Measurements from ENCODE around the gene EBF3.

Gene EBF3

GRCh38 chr10:129932182-129932581 lies 31.9 kb downstream of the EBF3 start:
- TF ChIP-seq, protein P1, sequence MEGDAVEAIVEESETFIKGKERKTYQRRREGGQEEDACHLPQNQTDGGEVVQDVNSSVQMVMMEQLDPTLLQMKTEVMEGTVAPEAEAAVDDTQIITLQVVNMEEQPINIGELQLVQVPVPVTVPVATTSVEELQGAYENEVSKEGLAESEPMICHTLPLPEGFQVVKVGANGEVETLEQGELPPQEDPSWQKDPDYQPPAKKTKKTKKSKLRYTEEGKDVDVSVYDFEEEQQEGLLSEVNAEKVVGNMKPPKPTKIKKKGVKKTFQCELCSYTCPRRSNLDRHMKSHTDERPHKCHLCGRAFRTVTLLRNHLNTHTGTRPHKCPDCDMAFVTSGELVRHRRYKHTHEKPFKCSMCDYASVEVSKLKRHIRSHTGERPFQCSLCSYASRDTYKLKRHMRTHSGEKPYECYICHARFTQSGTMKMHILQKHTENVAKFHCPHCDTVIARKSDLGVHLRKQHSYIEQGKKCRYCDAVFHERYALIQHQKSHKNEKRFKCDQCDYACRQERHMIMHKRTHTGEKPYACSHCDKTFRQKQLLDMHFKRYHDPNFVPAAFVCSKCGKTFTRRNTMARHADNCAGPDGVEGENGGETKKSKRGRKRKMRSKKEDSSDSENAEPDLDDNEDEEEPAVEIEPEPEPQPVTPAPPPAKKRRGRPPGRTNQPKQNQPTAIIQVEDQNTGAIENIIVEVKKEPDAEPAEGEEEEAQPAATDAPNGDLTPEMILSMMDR (IDR thresholded peaks at IDR 0.05; ENCODE audit: extremely low read depth, insufficient read depth, missing control alignments) = no peak
- in situ Hi-C loops (cut with MboI; ENCODE audit: low pct_unique_long_range_greater_than_20kb, low sequenced_read_pairs, unreplicated experiment) = no loop called here
- no peak for DNase-seq (ENCODE audit: low spot score)

DNA sequence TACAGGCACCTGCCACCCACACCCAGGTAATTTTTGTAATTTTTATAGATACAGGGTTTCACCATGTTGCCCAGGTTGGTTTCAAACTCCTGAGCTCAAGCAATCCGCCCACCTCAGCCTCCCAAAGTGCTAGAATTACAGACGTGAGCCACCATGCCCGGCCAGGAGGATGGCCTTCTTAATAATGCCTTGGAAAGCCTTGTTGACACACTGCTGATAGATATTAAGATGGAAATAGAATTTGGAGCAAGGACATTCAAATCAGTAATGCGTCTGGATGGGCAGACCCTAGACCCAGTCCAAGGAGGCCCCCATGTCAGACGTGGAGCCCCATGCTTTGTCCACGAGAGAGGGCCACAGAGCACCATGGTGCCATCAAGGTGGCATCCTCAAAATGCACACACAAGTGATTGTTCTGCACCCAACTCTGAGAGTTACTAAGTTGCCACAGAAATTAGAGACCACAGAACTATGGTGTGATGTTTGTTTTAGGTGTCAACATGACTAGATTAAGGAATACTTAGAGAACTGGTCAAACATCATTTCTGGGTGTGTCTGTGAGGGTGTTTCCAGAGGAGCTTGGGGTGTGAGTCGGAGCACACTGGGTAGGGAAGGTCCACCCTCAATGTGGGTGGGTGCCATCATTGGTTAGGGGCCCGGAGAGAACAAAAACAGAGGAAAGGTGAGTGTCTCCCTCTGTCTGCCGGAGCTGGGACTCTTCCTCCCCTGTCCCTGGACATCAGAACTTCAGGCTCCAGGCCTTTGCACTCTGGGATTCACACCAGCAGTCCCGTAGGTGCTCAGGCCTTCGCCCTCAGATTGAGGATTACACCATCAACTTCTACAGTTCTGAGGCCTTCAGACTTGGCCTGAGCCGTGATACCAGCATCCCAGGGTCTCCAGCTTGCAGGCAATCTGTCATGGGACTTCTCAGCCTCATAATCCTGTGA lies 34.5 kb downstream of the EBF3 start:
- DNase-seq (ENCODE audit: low spot score) = no peak
- in situ Hi-C loops (cut with MboI; ENCODE audit: low pct_unique_long_range_greater_than_20kb, low sequenced_read_pairs, unreplicated experiment) = no loop called here

DNA sequence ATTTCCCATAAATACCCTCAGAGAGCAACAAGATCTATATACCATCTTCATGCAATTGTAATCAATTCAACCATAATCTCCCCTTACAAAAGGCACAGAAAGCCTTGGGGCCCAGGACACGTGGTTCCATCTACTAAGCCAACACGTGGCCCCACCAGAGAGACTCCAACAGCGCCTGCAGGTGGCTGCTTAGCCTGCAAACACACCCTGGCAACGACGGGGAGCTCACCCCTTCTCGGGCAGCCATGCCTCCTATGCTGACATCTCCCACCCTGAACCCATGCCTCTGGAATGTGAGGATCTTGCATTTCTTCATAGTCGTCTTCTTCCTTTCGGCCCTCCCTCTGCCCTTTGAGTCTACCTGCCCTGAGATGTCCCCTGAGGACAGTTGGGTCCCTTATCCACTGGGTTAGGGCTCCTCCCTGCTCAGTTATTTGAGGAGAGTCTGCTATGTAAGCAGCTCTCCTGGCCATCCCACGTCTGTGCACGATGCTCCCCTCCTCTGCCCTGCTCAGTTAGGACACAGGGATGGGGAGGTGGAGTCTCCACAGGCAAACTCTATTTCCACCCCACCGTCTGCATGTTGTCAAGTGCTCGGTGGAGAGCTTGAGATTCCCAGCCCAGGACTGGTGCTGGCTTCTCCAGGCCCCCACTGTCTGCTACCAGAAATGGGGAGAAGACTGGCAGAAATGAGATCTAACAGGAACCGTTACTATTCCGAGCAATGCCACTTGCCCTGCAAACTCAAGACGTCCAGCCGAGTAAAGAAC lies 36.5 kb downstream of the EBF3 start:
- TF ChIP-seq, protein P1 (IDR thresholded peaks at IDR 0.05; ENCODE audit: extremely low read depth, insufficient read depth, missing control alignments) = no peak
- no peak for DNase-seq (ENCODE audit: low spot score)
- in situ Hi-C loops (cut with MboI; ENCODE audit: low pct_unique_long_range_greater_than_20kb, low sequenced_read_pairs, unreplicated experiment) = no loop called here

More for the DNA sequence above, 34.5 kb downstream of the EBF3 start:
- TF ChIP-seq, protein P1 (IDR thresholded peaks at IDR 0.05; ENCODE audit: extremely low read depth, insufficient read depth, missing control alignments) = no peak

GRCh38 chr10:129926066-129927055 lies 37.7 kb downstream of the EBF3 start:
- in situ Hi-C loops (cut with MboI; ENCODE audit: low pct_unique_long_range_greater_than_20kb, low sequenced_read_pairs, unreplicated experiment) = no loop called here
- no peak for DNase-seq (ENCODE audit: low spot score)
- TF ChIP-seq, protein P1 (IDR thresholded peaks at IDR 0.05; ENCODE audit: extremely low read depth, insufficient read depth, missing control alignments) = no peak

DNA sequence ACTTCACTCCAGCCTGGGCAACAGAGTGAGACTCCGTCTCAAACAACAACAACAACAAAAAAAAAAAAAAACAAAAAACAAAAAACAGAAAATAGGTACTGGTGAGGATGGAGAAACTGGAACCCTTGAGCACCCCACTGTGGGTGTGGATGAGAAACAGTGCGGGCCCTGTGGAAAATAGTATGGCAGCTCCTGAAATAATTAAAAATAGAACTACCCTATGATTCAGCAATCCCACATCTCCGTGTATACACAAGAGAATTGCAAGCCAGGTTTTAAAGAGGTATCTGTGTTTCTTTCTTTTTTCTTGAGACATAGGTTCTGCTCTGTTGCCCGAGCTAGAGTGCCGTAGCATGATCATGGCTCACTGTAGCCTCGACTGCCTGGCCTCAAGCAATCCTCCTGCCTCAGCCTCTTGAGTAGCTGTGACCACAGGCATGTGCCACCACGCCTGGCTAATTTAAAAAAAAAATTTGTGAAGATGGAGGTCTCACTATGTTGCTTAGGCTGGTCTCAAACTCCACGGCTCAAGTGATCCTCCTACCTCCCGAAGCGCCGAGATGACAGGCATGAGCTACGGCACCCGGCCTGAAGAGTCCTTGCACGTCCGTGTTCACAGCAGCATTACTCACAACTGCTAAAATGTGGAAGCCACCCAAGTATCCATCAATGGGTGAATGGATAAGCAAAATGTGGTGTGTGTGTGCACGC lies 39.5 kb downstream of the EBF3 start:
- in situ Hi-C loops (cut with MboI; ENCODE audit: low pct_unique_long_range_greater_than_20kb, low sequenced_read_pairs, unreplicated experiment) = no loop called here
- TF ChIP-seq, protein P1 (IDR thresholded peaks at IDR 0.05; ENCODE audit: extremely low read depth, insufficient read depth, missing control alignments) = no peak
- no peak for DNase-seq (ENCODE audit: low spot score)
